Epithelial cell of esophagus (primary cell): ENCODE results near the gene FBXW11.

Source experiments
- DNase-seq: peaks from one replicate; pipeline ENCODE4 v3.0.0; 2010; ENCODE audit warnings: low read depth
- H3K4me3 ChIP-seq: 2 replicates; pipeline ENCODE4 v1.5.1; 2011; ENCODE audit warnings: mild to moderate bottlenecking, low read length, control low read depth
- TF ChIP-seq, protein P1 (sequence below): IDR thresholded peaks from 2 replicates; pipeline ENCODE4 v1.5.1; 2011; ENCODE audit warnings: low read depth, mild to moderate bottlenecking, low read length, control low read depth, inconsistent platforms; ENCODE audit not compliant: insufficient read depth; ENCODE audit errors: missing control alignments

The FBXW11 gene

DNA sequence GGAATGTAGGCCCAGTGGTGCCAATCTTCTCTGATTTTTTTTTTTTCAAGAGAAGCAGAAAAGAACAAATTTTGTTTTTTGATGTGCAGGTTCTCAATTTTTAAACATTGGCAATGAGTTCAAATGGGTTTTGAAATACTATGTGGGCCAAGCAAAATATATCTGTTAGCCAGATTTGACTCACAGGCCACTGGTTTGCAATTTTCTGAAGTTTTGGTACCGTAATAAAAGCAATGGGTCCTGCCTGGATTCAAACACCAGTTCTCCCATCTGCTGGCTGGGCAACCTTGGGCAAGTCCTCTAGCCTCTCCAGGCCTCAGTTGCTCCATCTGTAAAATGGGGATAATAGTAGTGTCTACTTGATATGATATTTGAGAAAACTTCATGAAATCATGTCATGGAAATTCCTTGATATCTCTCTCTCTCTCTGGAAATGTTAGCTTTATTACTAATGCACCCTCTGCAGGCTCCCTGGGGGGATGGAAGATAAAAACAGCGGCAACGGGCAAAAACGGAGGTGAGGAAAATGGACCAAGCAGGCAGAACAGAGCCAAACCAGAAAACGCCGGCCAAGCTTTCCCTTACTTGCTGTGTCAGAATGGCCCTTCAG, 157.4 kb downstream of the FBXW11 start:
- TF ChIP-seq, protein P1, sequence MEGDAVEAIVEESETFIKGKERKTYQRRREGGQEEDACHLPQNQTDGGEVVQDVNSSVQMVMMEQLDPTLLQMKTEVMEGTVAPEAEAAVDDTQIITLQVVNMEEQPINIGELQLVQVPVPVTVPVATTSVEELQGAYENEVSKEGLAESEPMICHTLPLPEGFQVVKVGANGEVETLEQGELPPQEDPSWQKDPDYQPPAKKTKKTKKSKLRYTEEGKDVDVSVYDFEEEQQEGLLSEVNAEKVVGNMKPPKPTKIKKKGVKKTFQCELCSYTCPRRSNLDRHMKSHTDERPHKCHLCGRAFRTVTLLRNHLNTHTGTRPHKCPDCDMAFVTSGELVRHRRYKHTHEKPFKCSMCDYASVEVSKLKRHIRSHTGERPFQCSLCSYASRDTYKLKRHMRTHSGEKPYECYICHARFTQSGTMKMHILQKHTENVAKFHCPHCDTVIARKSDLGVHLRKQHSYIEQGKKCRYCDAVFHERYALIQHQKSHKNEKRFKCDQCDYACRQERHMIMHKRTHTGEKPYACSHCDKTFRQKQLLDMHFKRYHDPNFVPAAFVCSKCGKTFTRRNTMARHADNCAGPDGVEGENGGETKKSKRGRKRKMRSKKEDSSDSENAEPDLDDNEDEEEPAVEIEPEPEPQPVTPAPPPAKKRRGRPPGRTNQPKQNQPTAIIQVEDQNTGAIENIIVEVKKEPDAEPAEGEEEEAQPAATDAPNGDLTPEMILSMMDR, result no peak
- H3K4me3 ChIP-seq, result no peak overlapping the region
- DNase-seq, result no peak

DNA sequence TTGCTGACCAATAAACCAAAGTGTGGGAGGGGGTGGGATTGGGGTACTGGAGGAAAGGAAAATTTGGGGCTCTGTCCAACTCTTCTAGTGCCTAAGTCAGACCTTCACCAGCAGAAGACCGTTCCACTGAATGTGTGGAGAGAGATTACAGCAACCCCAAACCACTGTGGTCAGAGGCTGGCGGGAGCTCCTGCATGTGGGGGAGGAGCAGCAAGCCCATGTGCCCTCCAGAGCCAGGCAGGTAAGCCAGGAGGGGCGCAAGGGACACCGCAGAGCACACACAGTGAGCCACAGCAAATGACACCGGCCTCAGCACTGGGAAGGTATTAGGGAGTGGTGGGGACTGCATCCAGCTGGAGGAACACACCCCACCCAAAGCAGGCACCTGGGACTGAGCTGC, 158.0 kb downstream of the FBXW11 start:
- no peak for DNase-seq
- no peak overlapping the region for H3K4me3 ChIP-seq
- TF ChIP-seq, protein P1, result no peak

DNA sequence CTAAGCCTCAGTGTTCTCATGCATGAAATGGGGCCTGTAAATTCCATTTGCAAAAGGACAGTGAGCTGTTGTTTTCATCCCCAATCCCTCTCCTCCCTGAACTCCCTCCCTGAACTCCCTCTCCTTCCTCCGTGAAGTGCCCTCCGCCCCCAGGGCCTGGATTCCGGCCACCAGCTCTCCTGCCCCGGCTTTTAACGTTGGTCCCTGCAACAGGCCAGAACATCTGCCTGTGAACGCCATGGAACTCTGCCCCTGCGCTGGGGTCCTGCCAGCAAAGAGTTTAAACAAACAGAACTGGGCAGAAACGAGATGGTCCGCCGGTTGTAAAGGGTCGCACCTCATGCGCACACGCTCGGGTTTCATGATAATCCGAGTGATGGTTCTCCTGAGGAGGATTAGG, 158.4 kb downstream of the FBXW11 start:
- TF ChIP-seq, protein P1, result no peak
- no peak overlapping the region for H3K4me3 ChIP-seq
- DNase-seq, result no peak

DNA sequence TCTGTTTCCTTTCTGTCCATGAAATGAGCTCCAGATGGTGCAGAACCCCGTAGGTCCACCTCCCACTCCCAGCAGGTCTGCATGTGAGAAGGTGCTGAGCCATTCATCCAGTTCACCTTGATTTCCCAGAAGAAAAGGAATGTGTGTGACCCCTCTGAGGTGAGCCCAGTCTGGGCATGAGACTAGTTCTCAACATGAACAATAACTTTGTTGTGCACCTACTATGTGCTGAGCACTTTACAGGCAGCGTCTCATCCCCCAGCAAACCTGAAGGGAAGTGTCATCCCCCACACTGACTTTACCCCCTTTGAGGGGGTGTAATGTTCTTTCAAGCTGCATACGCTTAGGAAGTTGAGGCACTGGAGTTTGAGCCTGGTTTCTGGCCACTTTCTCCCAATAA, 159.4 kb downstream of the FBXW11 start:
- TF ChIP-seq, protein P1, result no peak
- no peak for DNase-seq
- no peak overlapping the region for H3K4me3 ChIP-seq

DNA sequence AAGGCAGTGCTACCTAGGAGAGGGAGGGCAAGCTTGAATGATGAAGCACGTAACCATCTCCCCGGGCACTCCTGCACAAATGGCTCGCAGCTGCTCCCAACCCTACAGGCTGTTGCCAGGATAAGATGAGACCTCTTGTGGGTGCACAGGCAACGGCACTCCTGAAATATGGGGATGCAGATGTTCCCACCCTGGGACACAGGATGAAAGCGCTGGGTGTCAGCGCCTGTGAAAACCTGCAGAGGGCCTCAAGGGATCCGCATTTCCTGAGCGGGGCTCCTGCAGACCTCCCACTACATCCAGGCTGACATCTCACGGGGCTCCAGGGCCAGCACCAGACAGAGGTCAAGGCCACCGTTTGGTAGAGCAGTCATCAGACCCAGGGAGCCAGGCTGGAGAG, 160.1 kb downstream of the FBXW11 start:
- TF ChIP-seq, protein P1, result no peak
- H3K4me3 ChIP-seq, result no peak overlapping the region
- DNase-seq, result no peak

DNA sequence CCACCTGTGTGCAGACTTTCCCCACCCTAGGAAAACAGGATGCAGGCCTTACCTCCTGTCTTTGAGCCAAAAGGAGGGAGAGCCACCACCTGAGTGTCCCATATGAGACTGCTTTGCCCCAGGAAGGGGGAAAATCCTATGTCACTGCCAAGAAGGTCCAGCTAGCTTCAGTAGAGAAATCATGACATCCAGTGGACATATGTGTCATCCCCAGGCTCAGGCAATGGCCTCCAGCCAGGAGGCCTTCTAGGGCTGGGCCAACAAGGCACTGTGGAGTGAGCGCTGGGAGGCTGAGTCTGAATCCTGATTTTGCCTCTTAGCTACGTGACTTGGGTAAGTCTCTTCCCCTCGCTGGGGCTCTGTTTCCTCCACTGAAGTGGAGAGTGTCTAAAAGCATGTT, 160.6 kb downstream of the FBXW11 start:
- TF ChIP-seq, protein P1, result no peak
- H3K4me3 ChIP-seq, result no peak overlapping the region
- no peak for DNase-seq

DNA sequence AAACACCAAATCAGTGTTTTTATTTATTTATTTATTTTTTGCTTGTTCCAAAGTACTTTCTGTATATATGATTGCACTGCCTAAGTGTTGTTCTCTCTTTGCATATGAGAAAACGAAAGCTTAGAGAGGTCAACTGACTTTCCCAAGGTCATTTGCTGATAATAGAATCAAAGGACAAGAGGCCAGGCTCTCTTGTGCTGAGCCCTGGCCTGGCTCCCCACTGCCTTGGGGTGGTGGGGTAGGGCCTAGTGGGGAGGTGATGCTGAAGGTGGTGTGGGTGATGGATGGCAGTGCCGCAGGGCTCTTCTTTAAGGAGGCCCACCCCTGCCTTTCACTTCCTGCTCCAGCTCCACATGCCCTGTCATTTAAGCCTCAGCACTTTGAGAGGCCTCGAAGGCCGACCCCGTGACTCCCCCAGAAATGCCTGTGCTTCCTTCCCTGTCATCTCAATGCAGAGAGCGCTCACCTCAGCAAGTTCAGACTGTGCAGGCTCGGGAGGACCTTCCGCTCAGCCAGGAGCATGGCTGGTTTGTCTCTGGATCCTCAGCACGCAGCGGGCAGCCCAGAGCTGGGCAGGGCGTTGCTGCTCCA, 161.3 kb downstream of the FBXW11 start:
- no peak for DNase-seq
- no peak overlapping the region for H3K4me3 ChIP-seq
- TF ChIP-seq, protein P1, result no peak
